Vagina (tissue), 2 donors: Measurements from ENCODE around the gene SLC38A5.

ENCODE experiments used
- POLR2AphosphoS5 ChIP-seq, 2 donors: sonication (generic); formaldehyde crosslinking; IDR thresholded peaks; one replicate each; pipeline ENCODE4 v1.9.0; 2017; ENCODE audit warnings: antibody characterized with exemption in 2 of 2, mild to moderate bottlenecking in 2 of 2, low read depth in 1 of 2; ENCODE audit not compliant: insufficient read depth in 1 of 2
- TF ChIP-seq, protein P1 (sequence below), 3 experiments: fragments of 450-650 bp in 2 of 3; fragments of 200-600 bp in 1 of 3; sonication (generic) in 1 of 3; IDR thresholded peaks; one replicate each; pipeline ENCODE4 v1.5.1; 2017 to 2019; ENCODE audit warnings: antibody characterized with exemption in 3 of 3, mild to moderate bottlenecking in 2 of 3, moderate library complexity in 2 of 3

DNA sequence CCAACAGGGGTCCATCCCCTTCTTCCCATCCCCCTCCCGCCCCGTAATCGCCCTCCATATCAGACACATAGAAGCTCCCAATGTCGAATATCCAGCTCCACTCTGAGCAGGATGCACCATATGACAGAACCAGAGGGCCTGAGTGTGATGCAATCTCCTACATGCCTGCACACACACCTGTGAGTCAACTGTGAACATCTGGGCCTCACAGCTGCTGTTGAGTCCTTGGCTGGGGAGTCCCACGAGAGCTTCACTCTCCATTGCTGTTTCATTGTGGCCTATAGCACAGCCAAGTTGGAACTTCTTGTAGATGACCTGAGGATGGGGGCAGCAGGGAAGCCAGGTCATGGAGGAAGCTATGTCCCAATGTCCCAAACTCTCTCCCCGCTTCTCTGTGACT lies 8.2 kb downstream of the SLC38A5 start:
- TF ChIP-seq, protein P1, sequence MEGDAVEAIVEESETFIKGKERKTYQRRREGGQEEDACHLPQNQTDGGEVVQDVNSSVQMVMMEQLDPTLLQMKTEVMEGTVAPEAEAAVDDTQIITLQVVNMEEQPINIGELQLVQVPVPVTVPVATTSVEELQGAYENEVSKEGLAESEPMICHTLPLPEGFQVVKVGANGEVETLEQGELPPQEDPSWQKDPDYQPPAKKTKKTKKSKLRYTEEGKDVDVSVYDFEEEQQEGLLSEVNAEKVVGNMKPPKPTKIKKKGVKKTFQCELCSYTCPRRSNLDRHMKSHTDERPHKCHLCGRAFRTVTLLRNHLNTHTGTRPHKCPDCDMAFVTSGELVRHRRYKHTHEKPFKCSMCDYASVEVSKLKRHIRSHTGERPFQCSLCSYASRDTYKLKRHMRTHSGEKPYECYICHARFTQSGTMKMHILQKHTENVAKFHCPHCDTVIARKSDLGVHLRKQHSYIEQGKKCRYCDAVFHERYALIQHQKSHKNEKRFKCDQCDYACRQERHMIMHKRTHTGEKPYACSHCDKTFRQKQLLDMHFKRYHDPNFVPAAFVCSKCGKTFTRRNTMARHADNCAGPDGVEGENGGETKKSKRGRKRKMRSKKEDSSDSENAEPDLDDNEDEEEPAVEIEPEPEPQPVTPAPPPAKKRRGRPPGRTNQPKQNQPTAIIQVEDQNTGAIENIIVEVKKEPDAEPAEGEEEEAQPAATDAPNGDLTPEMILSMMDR (IDR thresholded peaks at IDR 0.05): no peak
- TF ChIP-seq POLR2AphosphoS5 (IDR thresholded peaks at IDR 0.05; ENCODE audit: insufficient read depth in 1 of 2, low read depth in 1 of 2): no peak
